Measurements from ENCODE around the gene CDT1.
A peak's percentile ranks its signal among the peaks of the same experiment; 100 is the strongest.

Gene CDT1

GRCh38 chr16:88819126-88819525, 15.5 kb downstream of the CDT1 start:
- no peak for DNase-seq
- H3K18ac ChIP-seq (ENCODE audit: low read length) = no peak overlapping the region
- H4K8ac ChIP-seq (ENCODE audit: low read depth, low read length) = no peak overlapping the region
- no peak overlapping the region for H2BK120ac ChIP-seq (ENCODE audit: insufficient read depth, low read length, poor library complexity)
- H4K12ac ChIP-seq (ENCODE audit: low read depth, low read length) = no peak overlapping the region
- no peak overlapping the region for H3K27ac ChIP-seq (ENCODE audit: low read depth, low read length)
- no peak overlapping the region for H3K23ac ChIP-seq (ENCODE audit: low read length)
- no peak overlapping the region for H4K91ac ChIP-seq (ENCODE audit: low read depth, low read length)
- no peak overlapping the region for H3K4ac ChIP-seq (ENCODE audit: low read depth, low read length)
- peaks cover 29 to 31% of the 10 kb centered on the region in 2 experiments for H3K36me3 ChIP-seq (ENCODE audit: control insufficient read depth in 1 of 2, insufficient read depth in 2 of 2, low read length in 2 of 2)
- H3K4me2 ChIP-seq (ENCODE audit: low read length) = no peak overlapping the region
- no peak overlapping the region for H3K9ac ChIP-seq (ENCODE audit: low read length)
- H3K4me3 ChIP-seq (ENCODE audit: low read depth, low read length) = no peak overlapping the region
- H3K79me2 ChIP-seq (ENCODE audit: control insufficient read depth, insufficient read depth, low read length, poor library complexity) = no peaks in the 10 kb centered on the region
- no peaks in the 10 kb centered on the region for H3K27me3 ChIP-seq (ENCODE audit: insufficient read depth, low read length)
- H2AFZ ChIP-seq (ENCODE audit: insufficient read depth, low read length, poor library complexity) = no peak overlapping the region
- no CpG with 5 or more reads among the region's 16 CpGs for WGBS (ENCODE audit: extremely low coverage, insufficient coverage, insufficient read length)
- no peaks in the 10 kb centered on the region for H3K4me1 ChIP-seq (ENCODE audit: control insufficient read depth in 1 of 2, insufficient read depth in 2 of 2, low read length in 2 of 2)
- H3K9me3 ChIP-seq (ENCODE audit: insufficient read depth, low read depth, low read length) = no peaks in the 10 kb centered on the region
- H2BK12ac ChIP-seq (ENCODE audit: low read length) = no peak overlapping the region
- no peak overlapping the region for H3K14ac ChIP-seq (ENCODE audit: low read length)
- H3K79me1 ChIP-seq (ENCODE audit: low read length) = no peaks in the 10 kb centered on the region
- no peak overlapping the region for H2AK5ac ChIP-seq (ENCODE audit: low read length)
- H2BK5ac ChIP-seq (ENCODE audit: low read depth, low read length, poor library complexity) = no peak overlapping the region

GRCh38 chr16:88820385-88821025, 16.9 kb downstream of the CDT1 start:
- no peak overlapping the region for H2BK5ac ChIP-seq (ENCODE audit: low read depth, low read length, poor library complexity)
- H4K12ac ChIP-seq (ENCODE audit: low read depth, low read length) = no peak overlapping the region
- WGBS (ENCODE audit: extremely low coverage, insufficient coverage, insufficient read length) = no CpG with 5 or more reads among the region's 20 CpGs
- H2BK12ac ChIP-seq (ENCODE audit: low read length) = no peak overlapping the region
- no peak overlapping the region for H3K9ac ChIP-seq (ENCODE audit: low read length)
- DNase-seq = no peak
- peaks cover 35 to 37% of the 10 kb centered on the region in 2 experiments for H3K36me3 ChIP-seq (ENCODE audit: control insufficient read depth in 1 of 2, insufficient read depth in 2 of 2, low read length in 2 of 2)
- H3K27ac ChIP-seq (ENCODE audit: low read depth, low read length) = no peak overlapping the region
- no peak overlapping the region for H3K4ac ChIP-seq (ENCODE audit: low read depth, low read length)
- no peak overlapping the region for H3K4me2 ChIP-seq (ENCODE audit: low read length)
- no peak overlapping the region for H2BK120ac ChIP-seq (ENCODE audit: insufficient read depth, low read length, poor library complexity)
- H3K23ac ChIP-seq (ENCODE audit: low read length) = no peak overlapping the region
- no peaks in the 10 kb centered on the region for H3K79me1 ChIP-seq (ENCODE audit: low read length)
- peaks cover 2% of the 10 kb centered on the region for H3K9me3 ChIP-seq (ENCODE audit: insufficient read depth, low read depth, low read length)
- H3K14ac ChIP-seq (ENCODE audit: low read length) = no peak overlapping the region
- H3K4me1 ChIP-seq (ENCODE audit: control insufficient read depth in 1 of 2, insufficient read depth in 2 of 2, low read length in 2 of 2) = no peaks in the 10 kb centered on the region
- no peak overlapping the region for H2AFZ ChIP-seq (ENCODE audit: insufficient read depth, low read length, poor library complexity)
- H3K79me2 ChIP-seq (ENCODE audit: control insufficient read depth, insufficient read depth, low read length, poor library complexity) = no peaks in the 10 kb centered on the region
- H2AK5ac ChIP-seq (ENCODE audit: low read length) = no peak overlapping the region
- no peaks in the 10 kb centered on the region for H3K27me3 ChIP-seq (ENCODE audit: insufficient read depth, low read length)
- H4K91ac ChIP-seq (ENCODE audit: low read depth, low read length) = no peak overlapping the region
- H4K8ac ChIP-seq (ENCODE audit: low read depth, low read length) = no peak overlapping the region
- H3K18ac ChIP-seq (ENCODE audit: low read length) = no peak overlapping the region
- H3K4me3 ChIP-seq (ENCODE audit: low read depth, low read length) = no peak overlapping the region

GRCh38 chr16:88821168-88821850, 17.7 kb downstream of the CDT1 start:
- Histone ChIP-seq H4K12ac (ENCODE audit: low read depth, low read length) (no peak overlapping the region), H3K9ac (ENCODE audit: low read length) (no peak overlapping the region), H4K8ac (ENCODE audit: low read depth, low read length) (no peak overlapping the region), H2BK120ac (ENCODE audit: insufficient read depth, low read length, poor library complexity) (no peak overlapping the region), H3K79me1 (ENCODE audit: low read length) (no peaks in the 10 kb centered on the region), H4K91ac (ENCODE audit: low read depth, low read length) (no peak overlapping the region), H3K18ac (ENCODE audit: low read length) (no peak overlapping the region), H2AFZ (ENCODE audit: insufficient read depth, low read length, poor library complexity) (no peak overlapping the region), H3K4me3 (ENCODE audit: low read depth, low read length) (peak overlapping the region; percentile 14), H2BK12ac (ENCODE audit: low read length) (no peak overlapping the region), H3K4me2 (ENCODE audit: low read length) (no peak overlapping the region), H3K79me2 (ENCODE audit: control insufficient read depth, insufficient read depth, low read length, poor library complexity) (no peaks in the 10 kb centered on the region), H2AK5ac (ENCODE audit: low read length) (no peak overlapping the region), H3K23ac (ENCODE audit: low read length) (no peak overlapping the region), H3K27ac (ENCODE audit: low read depth, low read length) (no peak overlapping the region), H2BK5ac (ENCODE audit: low read depth, low read length, poor library complexity) (no peak overlapping the region), H3K4me1 (ENCODE audit: control insufficient read depth in 1 of 2, insufficient read depth in 2 of 2, low read length in 2 of 2) (no peaks in the 10 kb centered on the region), H3K4ac (ENCODE audit: low read depth, low read length) (no peak overlapping the region), H3K36me3 (ENCODE audit: control insufficient read depth in 1 of 2, insufficient read depth in 2 of 2, low read length in 2 of 2) (peaks cover 37 to 39% of the 10 kb centered on the region in 2 experiments), H3K27me3 (ENCODE audit: insufficient read depth, low read length) (no peaks in the 10 kb centered on the region), H3K9me3 (ENCODE audit: insufficient read depth, low read depth, low read length) (peaks cover 2% of the 10 kb centered on the region), H3K14ac (ENCODE audit: low read length) (no peak overlapping the region)
- no peak for DNase-seq
- no CpG with 5 or more reads among the region's 22 CpGs for WGBS (ENCODE audit: extremely low coverage, insufficient coverage, insufficient read length)

GRCh38 chr16:88822281-88823040, 18.9 kb downstream of the CDT1 start:
- Histone ChIP-seq H3K4me2 (ENCODE audit: low read length) (no peak overlapping the region), H3K27me3 (ENCODE audit: insufficient read depth, low read length) (no peaks in the 10 kb centered on the region), H3K9me3 (ENCODE audit: insufficient read depth, low read depth, low read length) (peaks cover 2% of the 10 kb centered on the region), H2BK120ac (ENCODE audit: insufficient read depth, low read length, poor library complexity) (no peak overlapping the region), H2AK5ac (ENCODE audit: low read length) (no peak overlapping the region), H3K79me1 (ENCODE audit: low read length) (no peaks in the 10 kb centered on the region), H2BK5ac (ENCODE audit: low read depth, low read length, poor library complexity) (no peak overlapping the region), H3K36me3 (ENCODE audit: control insufficient read depth in 1 of 2, insufficient read depth in 2 of 2, low read length in 2 of 2) (peaks cover 37 to 40% of the 10 kb centered on the region in 2 experiments), H3K14ac (ENCODE audit: low read length) (no peak overlapping the region), H3K4ac (ENCODE audit: low read depth, low read length) (no peak overlapping the region), H4K8ac (ENCODE audit: low read depth, low read length) (no peak overlapping the region), H3K18ac (ENCODE audit: low read length) (no peak overlapping the region), H2BK12ac (ENCODE audit: low read length) (no peak overlapping the region), H3K27ac (ENCODE audit: low read depth, low read length) (no peak overlapping the region), H4K12ac (ENCODE audit: low read depth, low read length) (no peak overlapping the region), H3K23ac (ENCODE audit: low read length) (no peak overlapping the region), H3K4me1 (ENCODE audit: control insufficient read depth in 1 of 2, insufficient read depth in 2 of 2, low read length in 2 of 2) (no peaks in the 10 kb centered on the region), H3K9ac (ENCODE audit: low read length) (no peak overlapping the region), H3K4me3 (ENCODE audit: low read depth, low read length) (no peak overlapping the region), H4K91ac (ENCODE audit: low read depth, low read length) (no peak overlapping the region), H3K79me2 (ENCODE audit: control insufficient read depth, insufficient read depth, low read length, poor library complexity) (no peaks in the 10 kb centered on the region), H2AFZ (ENCODE audit: insufficient read depth, low read length, poor library complexity) (no peak overlapping the region)
- no CpG with 5 or more reads among the region's 24 CpGs for WGBS (ENCODE audit: extremely low coverage, insufficient coverage, insufficient read length)
- no peak for DNase-seq

All from trophoblast cell (in vitro differentiated cells and primary cell).